Brain microvascular endothelial cell (primary cell): ENCODE results near the gene CLCN6.

Experiments
- DNase-seq: peaks from one replicate; pipeline ENCODE4 v3.0.0-alpha.2; 2020
- H3K27ac ChIP-seq: fragments of 250-450 bp; sonication (Bioruptor Pico); 2 replicates; pipeline ENCODE4 v1.5.1; 2020; ENCODE audit warnings: mild to moderate bottlenecking, moderate library complexity
- H3K27me3 ChIP-seq: fragments of 250-450 bp; sonication (Bioruptor Pico); replicated peaks from 2 replicates; pipeline ENCODE4 v1.5.1; 2020; ENCODE audit warnings: mild to moderate bottlenecking
- H3K36me3 ChIP-seq: fragments of 250-450 bp; sonication (Bioruptor Pico); replicated peaks from 2 replicates; pipeline ENCODE4 v1.5.1; 2020; ENCODE audit warnings: mild to moderate bottlenecking
- H3K4me3 ChIP-seq: 2 replicates; pipeline ENCODE4 v1.5.1; 2011; ENCODE audit warnings: low read depth, mild to moderate bottlenecking, control low read depth, low read length, moderate library complexity
- in situ Hi-C: cut with HindIII; loops from 2 replicates; pipeline ENCODE4 v1.10.0; 2017; ENCODE audit warnings: low sequenced_read_pairs, low pct_ligation_motif_present
- TF ChIP-seq, protein P1 (sequence below): IDR thresholded peaks from 2 replicates; pipeline ENCODE4 v1.5.1; 2011; ENCODE audit warnings: low read depth, mild to moderate bottlenecking, moderate library complexity, low read length, control low read depth, inconsistent platforms; ENCODE audit errors: missing control alignments

CLCN6 gene

DNA sequence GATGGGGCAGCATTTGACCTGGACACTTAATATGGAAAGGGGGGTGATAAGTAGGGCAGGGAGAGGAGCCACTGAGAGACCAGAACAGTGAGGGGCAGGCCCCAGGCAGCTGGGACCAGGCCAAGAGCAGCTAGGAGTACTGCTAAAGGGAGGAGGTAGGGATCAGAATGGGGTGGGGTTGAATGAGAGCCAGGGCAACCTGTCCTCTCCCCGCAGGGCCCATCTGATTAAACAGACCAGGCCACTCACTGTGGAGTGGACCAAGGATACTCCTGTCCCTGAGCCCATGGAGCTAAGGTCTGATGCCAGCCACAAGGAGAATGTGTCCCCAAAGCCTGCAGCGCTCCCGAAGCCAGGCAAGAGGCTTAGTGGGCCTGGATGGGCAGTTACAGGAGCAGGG, 41.9 kb upstream of the CLCN6 start:
- no peak for DNase-seq
- in situ Hi-C loops: no loop called here
- TF ChIP-seq, protein P1, sequence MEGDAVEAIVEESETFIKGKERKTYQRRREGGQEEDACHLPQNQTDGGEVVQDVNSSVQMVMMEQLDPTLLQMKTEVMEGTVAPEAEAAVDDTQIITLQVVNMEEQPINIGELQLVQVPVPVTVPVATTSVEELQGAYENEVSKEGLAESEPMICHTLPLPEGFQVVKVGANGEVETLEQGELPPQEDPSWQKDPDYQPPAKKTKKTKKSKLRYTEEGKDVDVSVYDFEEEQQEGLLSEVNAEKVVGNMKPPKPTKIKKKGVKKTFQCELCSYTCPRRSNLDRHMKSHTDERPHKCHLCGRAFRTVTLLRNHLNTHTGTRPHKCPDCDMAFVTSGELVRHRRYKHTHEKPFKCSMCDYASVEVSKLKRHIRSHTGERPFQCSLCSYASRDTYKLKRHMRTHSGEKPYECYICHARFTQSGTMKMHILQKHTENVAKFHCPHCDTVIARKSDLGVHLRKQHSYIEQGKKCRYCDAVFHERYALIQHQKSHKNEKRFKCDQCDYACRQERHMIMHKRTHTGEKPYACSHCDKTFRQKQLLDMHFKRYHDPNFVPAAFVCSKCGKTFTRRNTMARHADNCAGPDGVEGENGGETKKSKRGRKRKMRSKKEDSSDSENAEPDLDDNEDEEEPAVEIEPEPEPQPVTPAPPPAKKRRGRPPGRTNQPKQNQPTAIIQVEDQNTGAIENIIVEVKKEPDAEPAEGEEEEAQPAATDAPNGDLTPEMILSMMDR: no peak
- Histone ChIP-seq H3K4me3 (no peak overlapping the region), H3K27ac (no peak overlapping the region), H3K36me3 (no peaks in the 10 kb centered on the region), H3K27me3 (peaks cover 7% of the 10 kb centered on the region)

DNA sequence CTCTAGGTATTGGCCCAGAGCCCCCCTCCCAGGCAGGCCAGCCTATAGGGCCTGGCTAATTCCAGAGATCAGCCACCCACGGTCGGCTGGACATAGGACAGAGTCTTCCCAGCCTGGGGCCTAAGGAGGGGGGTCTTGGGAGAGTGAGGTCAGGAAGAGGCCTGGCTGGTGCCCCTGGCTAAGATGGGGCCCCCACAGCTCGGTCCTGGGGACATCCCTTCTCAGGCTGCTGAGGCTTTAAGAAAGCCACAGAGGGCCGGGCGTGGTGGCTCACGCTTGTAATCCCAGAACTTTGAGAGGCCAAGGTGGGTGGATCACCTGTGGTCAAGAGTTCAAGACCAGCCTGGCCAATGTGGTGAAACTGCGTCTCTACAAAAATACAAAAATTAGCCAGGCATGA, 41.5 kb upstream of the CLCN6 start:
- in situ Hi-C loops: no loop called here
- Histone ChIP-seq H3K4me3 (no peak overlapping the region), H3K27ac (no peak overlapping the region), H3K36me3 (no peaks in the 10 kb centered on the region), H3K27me3 (peaks cover 7% of the 10 kb centered on the region)
- TF ChIP-seq, protein P1: no peak
- no peak for DNase-seq

DNA sequence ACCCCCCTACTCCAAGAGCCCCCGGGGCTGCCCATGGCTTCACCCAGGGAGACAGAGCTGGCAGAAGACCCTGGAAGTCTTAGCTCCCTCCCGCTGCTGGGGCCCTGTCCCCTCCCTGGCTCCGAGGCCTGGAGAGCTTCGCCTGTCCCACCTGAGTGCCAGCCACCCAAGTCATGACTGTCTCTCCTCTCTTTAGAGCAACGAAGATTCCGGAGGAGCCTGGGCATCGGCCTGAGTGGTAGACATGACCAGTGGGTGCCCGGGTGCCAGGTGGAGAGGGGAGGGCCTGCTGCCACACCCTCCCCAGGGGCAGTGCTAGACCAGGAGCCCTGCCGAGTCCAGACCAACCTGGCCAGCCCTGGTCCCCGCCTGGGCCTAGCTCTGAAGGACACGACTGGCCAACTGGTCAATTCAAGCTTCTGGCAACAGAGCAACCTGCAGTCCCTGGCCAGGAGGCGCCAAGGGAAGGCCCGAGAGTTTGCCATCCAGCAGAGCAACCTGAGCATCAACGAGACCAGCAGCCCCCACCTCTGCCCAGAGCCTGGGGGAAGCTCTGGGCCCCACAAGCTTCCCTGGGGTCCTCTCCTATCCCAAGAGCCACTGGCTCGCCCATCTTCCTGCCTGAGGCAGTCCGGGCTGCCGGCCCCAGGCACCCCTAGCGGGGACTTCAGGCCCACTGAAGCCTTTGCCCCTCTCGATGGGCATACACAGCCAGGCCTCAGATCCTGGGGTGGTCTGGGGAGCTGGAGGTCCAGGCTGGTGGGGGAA, 40.1 kb upstream of the CLCN6 start:
- H3K4me3 ChIP-seq: no peak overlapping the region
- no peak for DNase-seq
- TF ChIP-seq, protein P1: no peak
- no peak overlapping the region for H3K27ac ChIP-seq
- H3K27me3 ChIP-seq: peaks cover 7% of the 10 kb centered on the region
- in situ Hi-C loops: no loop called here
- no peaks in the 10 kb centered on the region for H3K36me3 ChIP-seq

DNA sequence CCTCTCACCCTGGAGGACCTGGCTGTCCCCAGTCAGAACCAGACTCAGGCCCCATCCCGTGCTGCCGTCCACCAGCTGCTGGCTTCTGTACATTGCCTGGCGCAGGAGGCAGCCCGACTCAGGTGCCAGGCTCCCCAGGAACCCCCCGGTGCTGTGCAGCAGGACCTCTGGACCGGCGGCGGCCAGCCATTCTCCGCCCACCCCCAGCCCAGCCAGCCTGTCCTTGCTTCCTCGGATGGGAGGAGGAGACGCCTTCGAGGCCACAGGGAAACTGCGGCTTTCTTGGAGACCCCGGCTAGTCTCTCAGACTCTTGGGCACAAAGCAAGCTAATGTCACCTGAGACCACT, 39.6 kb upstream of the CLCN6 start:
- TF ChIP-seq, protein P1: no peak
- no peak overlapping the region for H3K4me3 ChIP-seq
- no peak overlapping the region for H3K27ac ChIP-seq
- in situ Hi-C loops: no loop called here
- H3K27me3 ChIP-seq: peaks cover 7% of the 10 kb centered on the region
- DNase-seq: no peak
- H3K36me3 ChIP-seq: no peaks in the 10 kb centered on the region

DNA sequence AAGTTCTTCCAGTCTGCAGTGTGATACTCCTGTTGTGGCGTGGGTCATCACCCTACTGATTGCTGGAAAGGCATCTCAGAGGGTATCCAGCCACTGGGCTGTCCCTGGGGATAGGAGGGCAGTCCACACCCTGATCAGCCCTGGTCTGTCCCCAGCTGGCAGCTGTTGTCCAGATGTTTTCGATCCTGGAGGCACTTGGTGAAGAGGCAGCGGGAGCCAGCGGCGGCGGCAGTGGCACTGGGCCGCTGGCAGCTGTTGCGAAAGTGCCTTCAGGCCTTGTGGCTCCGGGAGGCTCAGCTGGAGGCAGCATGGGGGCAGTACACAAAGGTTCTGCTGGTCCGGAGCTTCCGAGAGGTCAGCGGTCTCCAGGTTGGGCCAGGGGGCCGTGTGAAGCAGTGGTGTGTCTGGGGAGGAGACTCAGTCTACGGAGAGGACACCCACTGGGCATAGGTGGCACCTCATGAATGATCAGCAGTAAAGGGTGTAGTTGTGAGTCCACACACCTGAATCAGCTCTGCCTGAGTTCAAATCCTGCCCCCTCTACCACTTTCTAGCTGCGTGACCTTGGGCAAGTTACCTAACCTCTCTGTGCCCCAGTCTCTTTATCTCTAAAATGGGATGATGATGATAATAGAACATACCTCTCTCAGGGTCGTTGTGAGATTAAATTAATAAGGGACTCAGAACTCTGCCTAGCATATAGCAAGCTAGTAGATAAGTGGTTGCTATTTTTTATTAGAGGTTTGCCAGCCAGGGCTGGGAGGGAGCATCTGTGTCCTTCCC, 37.9 kb upstream of the CLCN6 start:
- no peak overlapping the region for H3K4me3 ChIP-seq
- H3K27ac ChIP-seq: no peak overlapping the region
- peaks cover 2% of the 10 kb centered on the region for H3K27me3 ChIP-seq
- in situ Hi-C loops: no loop called here
- TF ChIP-seq, protein P1: no peak
- DNase-seq: no peak
- H3K36me3 ChIP-seq: no peaks in the 10 kb centered on the region
